ENCODE results near the gene PRICKLE3.

GRCh38 chrX:49232525-49232924, 46.4 kb upstream of the PRICKLE3 start:
- TF ChIP-seq CTCF (IDR thresholded peaks at IDR 0.05) (no peak), POLR2A (IDR thresholded peaks at IDR 0.05) (no peak)

Measured in thyroid gland (tissue), 4 donors.